HFFc6 (cell line): Measurements from ENCODE around the gene LMCD1. TPM values are rescaled to one million over a fixed set of nuclear protein-coding genes. Genes with fewer than 3 reads are reported as not detected.
"Not testable (repeated sequence)": the region's sequence is repeated elsewhere in the genome, so short reads cannot be mapped to it uniquely, and the experiment has no call there.

Source experiments
- DNase-seq: peaks from one replicate; pipeline ENCODE4 v3.0.0-alpha.2; 2018
- H3K27ac Mint-ChIP-seq: 2 replicates; pipeline ENCODE4 v1.8.0; 2020; ENCODE audit warnings: mild to moderate bottlenecking, mixed read lengths
- H3K27me3 Mint-ChIP-seq: 2 replicates; pipeline ENCODE4 v1.8.0; 2021; ENCODE audit warnings: mild to moderate bottlenecking, moderate library complexity, mixed read lengths; ENCODE audit not compliant: insufficient read depth
- H3K36me3 Mint-ChIP-seq: 2 replicates; pipeline ENCODE4 v1.8.0; 2021; ENCODE audit warnings: low read depth, mixed read lengths
- H3K4me1 Mint-ChIP-seq: 2 replicates; pipeline ENCODE4 v1.8.0; 2020; ENCODE audit warnings: low read depth, mixed read lengths
- H3K4me3 Mint-ChIP-seq: 2 replicates; pipeline ENCODE4 v1.8.0; 2020; ENCODE audit warnings: mild to moderate bottlenecking, moderate library complexity, mixed read lengths
- H3K9me3 Mint-ChIP-seq: 2 replicates; pipeline ENCODE4 v1.8.0; 2020; ENCODE audit warnings: mild to moderate bottlenecking, mixed read lengths
- CTCF ChIP-seq: fragments of 200-600 bp; sonication (generic); IDR thresholded peaks from 2 replicates; pipeline ENCODE4 v1.5.0; 2021; ENCODE audit warnings: antibody characterized with exemption, mild to moderate bottlenecking
- total RNA-seq, 6 experiments: library from RNA; stranded (reverse); fragmentation: NEBNext Ultra II Directional; extraction: Animal tissue kit (Norgen Biotek cat#: 25700); gene quantifications; 2 replicates in 1 of 6; 3 replicates in 5 of 6; pipeline ENCODE4 v1.2.3, GENCODE V29; 2021

Gene LMCD1
- total RNA-seq, 6 experiments from 2014 or later = 20.1 to 50.6 (median 23.3) TPM

- Mint-ChIP-seq H3K36me3 (no peaks in the 10 kb centered on the region), H3K4me3 (peak overlapping the region; percentile 11; the same call in 1 of the 2 replicates), H3K9me3 (no peaks in the 10 kb centered on the region), H3K4me1 (peaks cover 60% of the 10 kb centered on the region), H3K27me3 (peaks cover 6% of the 10 kb centered on the region; the same call in 1 of the 2 replicates), H3K27ac (peak overlapping the region; percentile 67)
- no peak for TF ChIP-seq CTCF
- DNase-seq = peak; percentile 88
These were observed 75.4 kb downstream of the LMCD1 start for GRCh38 chr3:8576841-8577571.

GRCh38 chr3:8578282-8578681 is 76.7 kb downstream of the LMCD1 start:
- H3K4me3 Mint-ChIP-seq = no peak overlapping the region
- TF ChIP-seq CTCF = no peak
- no peaks in the 10 kb centered on the region for H3K9me3 Mint-ChIP-seq
- peaks cover 60% of the 10 kb centered on the region for H3K4me1 Mint-ChIP-seq
- no peaks in the 10 kb centered on the region for H3K36me3 Mint-ChIP-seq
- no peak for DNase-seq
- H3K27me3 Mint-ChIP-seq = peaks cover 6% of the 10 kb centered on the region; the same call in 1 of the 2 replicates
- no peak overlapping the region for H3K27ac Mint-ChIP-seq

- H3K4me3 Mint-ChIP-seq = no peak overlapping the region
- TF ChIP-seq CTCF = no peak
- DNase-seq = no peak
- peaks cover 6% of the 10 kb centered on the region; the same call in 1 of the 2 replicates for H3K27me3 Mint-ChIP-seq
- H3K27ac Mint-ChIP-seq = no peak overlapping the region
- H3K36me3 Mint-ChIP-seq = no peaks in the 10 kb centered on the region
- peaks cover 59% of the 10 kb centered on the region for H3K4me1 Mint-ChIP-seq
- no peaks in the 10 kb centered on the region for H3K9me3 Mint-ChIP-seq
These were observed 77.5 kb downstream of the LMCD1 start for GRCh38 chr3:8579096-8579495.

- Mint-ChIP-seq H3K36me3 (no peaks in the 10 kb centered on the region), H3K9me3 (no peaks in the 10 kb centered on the region), H3K4me3 (no peak overlapping the region), H3K27ac (no peak overlapping the region), H3K4me1 (peaks cover 53% of the 10 kb centered on the region), H3K27me3 (peaks cover 6% of the 10 kb centered on the region; the same call in 1 of the 2 replicates)
- no peak for TF ChIP-seq CTCF
- no peak for DNase-seq
These were observed 78.3 kb downstream of the LMCD1 start for GRCh38 chr3:8579943-8580342.

GRCh38 chr3:8580434-8580833 is 78.8 kb downstream of the LMCD1 start:
- H3K27ac Mint-ChIP-seq, DNase-seq, H3K9me3 Mint-ChIP-seq, H3K27me3 Mint-ChIP-seq, H3K36me3 Mint-ChIP-seq, H3K4me3 Mint-ChIP-seq: not testable (repeated sequence)
- H3K4me1 Mint-ChIP-seq = peaks cover 48% of the 10 kb centered on the region

- H3K9me3 Mint-ChIP-seq = no peaks in the 10 kb centered on the region
- H3K4me3 Mint-ChIP-seq = no peak overlapping the region
- no peak for DNase-seq
- peaks cover 10% of the 10 kb centered on the region; the same call in 1 of the 2 replicates for H3K27me3 Mint-ChIP-seq
- H3K4me1 Mint-ChIP-seq = peaks cover 38% of the 10 kb centered on the region
- H3K27ac Mint-ChIP-seq = no peak overlapping the region
- TF ChIP-seq CTCF = no peak
- H3K36me3 Mint-ChIP-seq = no peaks in the 10 kb centered on the region
These were observed 79.8 kb downstream of the LMCD1 start for GRCh38 chr3:8581373-8581772.
